CD4-positive, alpha-beta T cell (primary cell): ENCODE data around the gene PSMC5. TPM values are rescaled to one million over a fixed set of nuclear protein-coding genes. Genes with fewer than 3 reads are reported as not detected.
"Not testable (repeated sequence)": the region's sequence is repeated elsewhere in the genome, so short reads cannot be mapped to it uniquely, and the experiment has no call there.

Experiments used
- ATAC-seq: fragments of 200-7000 bp; cut with Tn5 transposase; one replicate; pipeline ENCODE4 v1.10.0; 2022; ENCODE audit warnings: mild to moderate bottlenecking; ENCODE audit not compliant: poor library complexity
- CTCF ChIA-PET: fragments of 350-600 bp; sonication (Branson Sonifier 250); formaldehyde crosslinking; loops from one replicate; lab custom pipeline; 2021; ENCODE audit warnings: antibody characterized with exemption, inconsistent platforms; lab: Charles Lee
- POLR2A ChIA-PET: fragments of 350-600 bp; sonication (Branson Sonifier 250); formaldehyde crosslinking; loops from one replicate; lab custom pipeline; 2021; ENCODE audit warnings: antibody characterized with exemption, inconsistent platforms; lab: Charles Lee
- DNase-seq, 14 experiments: peaks; one replicate each; pipeline ENCODE4 v3.0.0-alpha.2; 2013 to 2020; ENCODE audit warnings: mixed read lengths in 2 of 14
- H3K27ac ChIP-seq, 2 donors: one replicate each; pipeline versions ENCODE4 v1.5.1 to v1.7.0; 2013; ENCODE audit warnings: low read length in 2 of 2, low read depth in 1 of 2, mild to moderate bottlenecking in 1 of 2
- H3K27me3 ChIP-seq, 2 experiments: 1 replicate in 1 of 2; 2 replicates in 1 of 2; pipeline versions ENCODE4 v1.6.1 to v1.7.0; 2013; ENCODE audit warnings: low read length in 2 of 2, control low read depth in 1 of 2, mild to moderate bottlenecking in 1 of 2, moderate library complexity in 1 of 2; ENCODE audit not compliant: insufficient read depth in 2 of 2, control insufficient read depth in 1 of 2
- H3K36me3 ChIP-seq: one replicate; pipeline ENCODE4 v1.6.1; 2013; ENCODE audit warnings: low read length, control low read depth; ENCODE audit not compliant: insufficient read depth
- H3K4me1 ChIP-seq: one replicate; pipeline ENCODE4 v1.6.1; 2013; ENCODE audit warnings: low read length, control low read depth; ENCODE audit not compliant: insufficient read depth
- H3K4me3 ChIP-seq: one replicate; pipeline ENCODE4 v1.5.1; 2013; ENCODE audit warnings: mild to moderate bottlenecking, low read length, moderate library complexity
- H3K9me3 ChIP-seq, 2 experiments: 1 replicate in 1 of 2; 2 replicates in 1 of 2; pipeline versions ENCODE4 v1.6.1 to v1.7.0; 2013; ENCODE audit warnings: low read length in 2 of 2, mild to moderate bottlenecking in 2 of 2, control low read depth in 1 of 2, moderate library complexity in 1 of 2; ENCODE audit not compliant: control insufficient read depth in 1 of 2, insufficient read depth in 1 of 2
- H3K27ac Mint-ChIP-seq: one replicate; pipeline ENCODE4 v1.8.0; 2020; ENCODE audit warnings: mixed read lengths
- H3K27me3 Mint-ChIP-seq: one replicate; pipeline ENCODE4 v1.8.0; 2021; ENCODE audit warnings: mixed read lengths
- H3K36me3 Mint-ChIP-seq: one replicate; pipeline ENCODE4 v1.8.0; 2021; ENCODE audit warnings: low read depth, mixed read lengths
- H3K4me1 Mint-ChIP-seq: one replicate; pipeline ENCODE4 v1.8.0; 2021; ENCODE audit warnings: low read depth, mixed read lengths
- H3K4me3 Mint-ChIP-seq: one replicate; pipeline ENCODE4 v1.8.0; 2020; ENCODE audit warnings: mild to moderate bottlenecking, mixed read lengths
- H3K9me3 Mint-ChIP-seq: one replicate; pipeline ENCODE4 v1.8.0; 2020; ENCODE audit warnings: mixed read lengths
- CTCF ChIP-seq: fragments of 200-600 bp; IDR thresholded peaks from one replicate; pipeline ENCODE4 v1.8.0; 2022; ENCODE audit warnings: antibody characterized with exemption, mild to moderate bottlenecking
- intact Hi-C, 2 experiments: fragments of 100-400 bp; cut with DNase I in 1 of 2; cut with micrococcal nuclease in 1 of 2; formaldehyde crosslinking; loops; one replicate each; pipeline versions ENCODE4 v1.15.1 to v1.9.0; 2023 to 2025; cut with DNase I, micrococcal nuclease
- total RNA-seq, 174 experiments: library from RNA in 2 of 174; stranded (reverse) in 2 of 174; gene quantifications; one replicate each; pipeline ENCODE4 v1.2.3 and lab custom pipeline; 2021 to 2026

Gene PSMC5
- total RNA-seq, 2 experiments from 2014 or later = 83.1 to 84.6 TPM

- Histone ChIP-seq H3K27me3 (no peaks in the 10 kb centered on the region), H3K4me1 (peaks cover 3% of the 10 kb centered on the region), H3K27ac (no peak overlapping the region), H3K36me3 (no peaks in the 10 kb centered on the region), H3K9me3 (no peaks in the 10 kb centered on the region), H3K4me3 (no peak overlapping the region)
- Mint-ChIP-seq H3K4me1 (no peaks in the 10 kb centered on the region), H3K9me3 (no peaks in the 10 kb centered on the region), H3K27me3 (no peaks in the 10 kb centered on the region), H3K4me3 (no peak overlapping the region), H3K36me3 (no peaks in the 10 kb centered on the region), H3K27ac (no peak overlapping the region)
- intact Hi-C loops = no loop called here
- no peak for TF ChIP-seq CTCF
- no peak for ATAC-seq
- CTCF ChIA-PET = no interaction called here
- no peak for DNase-seq
- POLR2A ChIA-PET = no interaction called here
Observed at GRCh38 chr17:63880706-63881105, 53.5 kb downstream of the PSMC5 start.

GRCh38 chr17:63881337-63881736 lies 54.1 kb downstream of the PSMC5 start:
- ATAC-seq, H3K36me3 Mint-ChIP-seq, H3K36me3 ChIP-seq, H3K27me3 Mint-ChIP-seq, intact Hi-C loops, H3K4me3 Mint-ChIP-seq, H3K4me1 ChIP-seq, DNase-seq, H3K9me3 Mint-ChIP-seq, H3K27me3 ChIP-seq, H3K9me3 ChIP-seq, H3K4me3 ChIP-seq, H3K4me1 Mint-ChIP-seq, H3K27ac Mint-ChIP-seq, H3K27ac ChIP-seq, POLR2A ChIA-PET: not testable (repeated sequence)
- CTCF ChIA-PET = interaction anchor here (1.1 kb wide), 1 partner anchor 44 kb away, joined by 3 read pairs; no protein-coding TSS in a partner anchor

Other genes starting within 250 kb of the PSMC5 start
- 10 to 100 TPM; 11.3 to 13.2 TPM for gene TACO1, start 226.5 kb upstream of the PSMC5 start, total RNA-seq
- gene MAP3K3, start 205.0 kb upstream of the PSMC5 start, total RNA-seq = 10 to 100 TPM; 75.8 to 78.1 TPM
- gene LIMD2, start 127.3 kb upstream of the PSMC5 start, total RNA-seq = 100 to 1,000 TPM; 711 to 727 TPM
- gene STRADA, start 85.6 kb upstream of the PSMC5 start, total RNA-seq = 10 to 100 TPM; 50.9 to 51.0 TPM
- gene CCDC47, start 53.8 kb upstream of the PSMC5 start, total RNA-seq = 10 to 100 TPM; 31.0 to 31.3 TPM
- gene DDX42, start 53.3 kb upstream of the PSMC5 start, total RNA-seq = 100 to 1,000 TPM; 112 to 117 TPM
- gene FTSJ3, start 232 bp downstream of the PSMC5 start, total RNA-seq = 10 to 100 TPM; 47.6 to 51.1 TPM
- 100 to 1,000 TPM; 102 to 111 TPM for gene SMARCD2, start 15.3 kb downstream of the PSMC5 start, total RNA-seq
- gene CSH2, start 46.2 kb downstream of the PSMC5 start, total RNA-seq = not detected
- gene GH2, start 54.5 kb downstream of the PSMC5 start, total RNA-seq = not detected
- not detected for gene CSH1, start 69.1 kb downstream of the PSMC5 start, total RNA-seq
- not detected for gene CSHL1, start 83.8 kb downstream of the PSMC5 start, total RNA-seq
- gene GH1, start 91.4 kb downstream of the PSMC5 start, total RNA-seq = not detected
- 1 to 10 TPM; 5.3 to 5.5 TPM for gene CD79B, start 104.9 kb downstream of the PSMC5 start, total RNA-seq
- under 1 TPM in 1 of 2 experiments, not detected in 1; 0.03 TPM for gene SCN4A, start 145.5 kb downstream of the PSMC5 start, total RNA-seq
- gene PRR29, start 170.9 kb downstream of the PSMC5 start, total RNA-seq = under 1 TPM; 0.56 to 0.71 TPM
- gene ICAM2, start 193.2 kb downstream of the PSMC5 start, total RNA-seq = 10 to 100 TPM; 50.6 to 54.7 TPM